Activated naive CD8-positive, alpha-beta T cell treated with anti-CD3 and anti-CD28 coated beads, Interleukin-2, amount 10 ng/mL, durations not matched to agents 7 days and 5 days (primary cell): ENCODE measurements around the gene CCDC88B. TPM values are rescaled to one million over a fixed set of nuclear protein-coding genes. Genes with fewer than 3 reads are reported as not detected.
A peak's percentile ranks its signal among the peaks of the same experiment; 100 is the strongest.
"Not testable (repeated sequence)": the region's sequence is repeated elsewhere in the genome, so short reads cannot be mapped to it uniquely, and the experiment has no call there.

ENCODE experiments used
- ATAC-seq: fragments of 150-1000 bp; cut with Tn5 transposase; one replicate; pipeline ENCODE4 v1.10.0; 2021; ENCODE audit warnings: low read depth, moderate library complexity
- POLR2A ChIA-PET: fragments of 350-600 bp; sonication (Branson Sonifier 250); formaldehyde crosslinking; loops from one replicate; lab custom pipeline; 2021; ENCODE audit warnings: antibody characterized with exemption; lab: Charles Lee
- DNase-seq: peaks from one replicate; pipeline ENCODE4 v3.0.0; 2021
- H3K27ac Mint-ChIP-seq: one replicate; pipeline ENCODE4 v1.8.0; 2022; ENCODE audit warnings: mild to moderate bottlenecking, mixed read lengths
- H3K27me3 Mint-ChIP-seq: one replicate; pipeline ENCODE4 v1.8.0; 2022; ENCODE audit warnings: mild to moderate bottlenecking, moderate library complexity, mixed read lengths
- H3K36me3 Mint-ChIP-seq: one replicate; pipeline ENCODE4 v1.8.0; 2021; ENCODE audit warnings: mild to moderate bottlenecking, mixed read lengths
- H3K4me1 Mint-ChIP-seq: one replicate; pipeline ENCODE4 v1.8.0; 2021; ENCODE audit warnings: mixed read lengths
- H3K4me3 Mint-ChIP-seq: one replicate; pipeline ENCODE4 v1.8.0; 2022; ENCODE audit warnings: mild to moderate bottlenecking, moderate library complexity, mixed read lengths
- H3K9me3 Mint-ChIP-seq: one replicate; pipeline ENCODE4 v1.8.0; 2021; ENCODE audit warnings: mixed read lengths
- total RNA-seq, 2 experiments: library from RNA; stranded (reverse); gene quantifications; one replicate each; pipeline ENCODE4 v1.2.3, GENCODE V29; 2021

CCDC88B gene
- total RNA-seq, 2 experiments from 2014 or later, result 132 to 142 TPM

DNA sequence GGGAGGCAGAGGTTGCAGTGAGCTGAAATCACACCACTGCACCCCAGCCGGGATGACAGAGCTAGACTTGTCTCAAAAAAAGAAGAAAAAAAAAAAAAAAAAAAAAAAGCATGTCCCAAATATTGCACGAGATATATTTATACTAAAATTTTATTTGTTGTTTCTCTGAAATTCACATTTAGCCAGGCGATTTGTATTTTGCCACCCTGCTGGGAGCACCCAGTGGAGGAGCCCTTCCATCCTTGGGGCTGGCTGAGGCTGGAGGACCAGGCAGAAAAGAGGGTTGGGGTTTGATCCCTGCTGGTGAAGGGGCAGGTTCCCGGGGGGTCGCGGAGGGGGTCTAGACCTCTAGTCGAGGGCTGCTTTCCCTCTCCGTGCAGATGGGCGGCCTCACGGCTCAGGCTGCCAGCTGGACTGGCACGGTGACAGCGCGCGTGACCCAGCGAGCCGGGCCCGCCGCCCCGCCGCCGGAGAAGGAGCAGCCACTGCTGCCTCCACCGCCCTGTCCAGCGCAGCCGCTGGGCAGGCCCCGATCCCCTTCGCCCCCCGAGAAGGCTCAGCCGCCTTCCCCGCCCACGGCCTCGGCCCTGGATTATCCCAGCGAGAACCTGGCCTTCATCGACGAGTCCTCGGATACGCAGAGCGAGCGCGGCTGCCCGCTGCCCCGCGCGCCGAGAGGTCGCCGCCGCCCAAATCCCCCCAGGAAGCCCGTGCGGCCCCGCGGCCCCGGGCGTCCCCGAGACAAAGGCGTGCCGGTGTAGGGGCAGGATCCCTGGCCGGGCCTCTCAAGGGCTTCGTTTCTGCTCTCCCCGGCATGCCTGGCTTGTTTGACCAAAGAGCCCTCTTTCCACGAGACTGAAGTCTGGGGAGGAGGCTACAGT lies 40.8 kb upstream of the CCDC88B start:
- POLR2A ChIA-PET, result interaction anchor here (0.7 to 1.1 kb wide), 3 partner anchors 20 to 67 kb away, joined by 5 to 6 read pairs (median 6); no protein-coding TSS in a partner anchor
- no peak overlapping the region for H3K27ac Mint-ChIP-seq
- H3K4me1 Mint-ChIP-seq, result peaks cover 12% of the 10 kb centered on the region
- ATAC-seq, result no peak
- H3K4me3 Mint-ChIP-seq, result peak overlapping the region; percentile 65
- H3K27me3 Mint-ChIP-seq, result peaks cover 75% of the 10 kb centered on the region
- no peaks in the 10 kb centered on the region for H3K9me3 Mint-ChIP-seq
- H3K36me3 Mint-ChIP-seq, result no peaks in the 10 kb centered on the region
- DNase-seq, result no peak

DNA sequence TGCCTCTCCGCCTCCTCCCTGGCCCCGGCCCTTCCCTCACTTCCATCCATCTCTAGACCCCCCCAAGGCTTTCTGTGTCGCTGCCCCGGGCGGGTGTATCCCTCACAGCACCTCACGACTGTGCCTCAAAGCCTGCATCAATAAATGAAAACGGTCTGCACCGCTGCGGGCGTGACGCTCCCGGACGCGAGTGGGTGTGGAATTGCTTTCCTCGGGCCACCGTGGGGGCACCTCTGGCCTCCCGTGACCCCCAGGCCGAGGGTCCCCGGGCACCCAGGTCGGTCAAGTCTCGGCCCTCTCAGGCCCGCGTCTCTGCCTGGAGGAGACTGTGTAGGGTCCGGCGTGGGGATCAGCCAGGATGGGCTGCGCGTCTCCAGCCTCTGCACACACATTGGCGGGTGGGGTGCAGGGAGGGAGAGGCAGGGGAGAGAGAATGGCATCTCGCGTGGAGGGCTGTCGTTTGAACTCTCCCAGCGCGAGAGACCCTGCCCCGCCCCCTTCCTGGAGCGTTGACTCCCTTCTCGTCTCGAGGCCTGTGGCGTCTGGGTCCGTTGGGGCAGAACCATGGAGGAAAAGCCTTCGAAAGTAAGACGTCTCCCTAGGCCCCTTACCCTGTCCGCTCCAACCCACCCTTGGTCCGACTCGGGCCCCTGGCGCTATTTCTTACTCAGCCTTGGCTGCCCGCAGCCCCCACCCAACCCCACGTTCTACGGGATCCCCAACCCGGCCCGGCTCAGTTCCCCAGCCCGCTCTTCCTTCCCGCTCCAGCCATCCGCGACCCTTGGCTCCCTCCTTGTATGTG lies 40.0 kb upstream of the CCDC88B start, which contains the start of gene CATSPERZ:
Gene CATSPERZ, plus strand, starts transcription at position 512 of the 802 bp plus-strand sequence. Its CDS starts 53 bp downstream, at position 565.
- Mint-ChIP-seq H3K4me1 (peaks cover 16% of the 10 kb centered on the region), H3K27ac (no peak within 1 kb of the TSS), H3K4me3 (peak within 1 kb of the TSS; percentile 73), H3K9me3 (no peaks in the 10 kb centered on the region), H3K36me3 (no peaks in the 10 kb centered on the region), H3K27me3 (peaks cover 66% of the 10 kb centered on the region)
- POLR2A ChIA-PET, result interaction anchor here (0.9 to 5.2 kb wide), 3 partner anchors 32 to 95 kb away, joined by 3 to 76 read pairs (median 3); partner anchors contain the start of gene FERMT3
- DNase-seq (no peak), ATAC-seq (no peak)

DNA sequence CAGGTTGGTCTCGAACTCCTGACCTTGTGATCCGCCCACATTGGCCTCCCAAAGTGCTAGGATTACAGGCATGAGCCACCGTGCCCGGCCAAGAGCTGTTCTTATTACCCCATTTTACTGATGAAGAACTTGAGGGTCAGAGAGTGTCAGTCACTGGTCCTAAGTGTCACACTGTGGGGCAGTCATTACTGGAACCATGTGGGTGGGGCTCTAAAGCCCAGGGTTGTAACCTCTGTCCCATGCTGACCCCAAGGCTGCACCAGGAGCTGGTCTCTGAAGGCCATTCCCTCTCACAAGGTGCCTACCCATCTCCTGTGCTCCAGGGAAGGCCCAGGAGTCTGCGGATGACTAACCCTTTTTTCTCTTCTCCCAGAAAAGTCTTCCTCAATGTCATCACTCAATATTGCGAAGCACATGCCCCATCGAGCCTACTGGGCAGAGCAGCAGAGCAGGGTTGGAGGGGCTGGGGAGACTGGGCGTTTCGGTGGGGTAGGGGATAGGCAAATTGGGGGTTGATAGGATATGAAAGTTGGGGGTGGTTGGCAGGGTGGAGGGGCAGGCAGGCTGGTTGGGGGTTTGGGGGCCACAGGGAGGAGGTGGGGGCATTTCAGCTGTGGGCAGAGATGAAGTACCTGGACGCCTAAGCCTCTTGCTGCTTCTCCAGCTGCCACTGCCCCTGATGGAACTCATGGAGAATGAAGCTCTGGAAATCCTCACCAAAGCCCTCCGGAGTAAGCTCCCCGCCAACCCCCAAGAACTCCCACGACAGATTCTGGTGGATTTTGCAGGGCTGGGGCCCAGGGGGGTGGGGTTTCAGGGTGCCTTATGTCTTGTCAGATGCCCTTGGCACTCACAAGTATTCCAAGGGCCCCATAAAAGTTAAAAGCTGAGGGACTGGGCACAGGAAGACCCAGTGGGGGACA lies 36.6 kb upstream of the CCDC88B start:
- H3K9me3 Mint-ChIP-seq, result no peaks in the 10 kb centered on the region
- H3K27ac Mint-ChIP-seq, result peak overlapping the region; percentile 98
- peak overlapping the region; percentile 87 for H3K4me3 Mint-ChIP-seq
- ATAC-seq, result no peak
- H3K36me3 Mint-ChIP-seq, result peaks cover 4% of the 10 kb centered on the region
- POLR2A ChIA-PET, result interaction anchor here (0.6 to 5.2 kb wide), 13 partner anchors 14 to 117 kb away, joined by 4 to 76 read pairs (median 15); partner anchors contain the start of genes BAD, FERMT3, FKBP2 and GPR137
- H3K27me3 Mint-ChIP-seq, result peaks cover 33% of the 10 kb centered on the region
- H3K4me1 Mint-ChIP-seq, result peaks cover 25% of the 10 kb centered on the region
- no peak for DNase-seq

- Mint-ChIP-seq H3K4me3 (peak overlapping the region; percentile 87), H3K9me3 (no peaks in the 10 kb centered on the region), H3K27ac (peak overlapping the region; percentile 98), H3K27me3 (peaks cover 27% of the 10 kb centered on the region), H3K4me1 (peaks cover 25% of the 10 kb centered on the region), H3K36me3 (peaks cover 4% of the 10 kb centered on the region)
- ATAC-seq, result no peak
- DNase-seq, result no peak
- POLR2A ChIA-PET, result interaction anchor here (0.6 to 5.2 kb wide), 14 partner anchors 14 to 118 kb away, joined by 4 to 76 read pairs (median 14); partner anchors contain the start of genes BAD, FERMT3, FKBP2 and GPR137
These were observed 36.0 kb upstream of the CCDC88B start for GRCh38 chr11:64304032-64304315.

DNA sequence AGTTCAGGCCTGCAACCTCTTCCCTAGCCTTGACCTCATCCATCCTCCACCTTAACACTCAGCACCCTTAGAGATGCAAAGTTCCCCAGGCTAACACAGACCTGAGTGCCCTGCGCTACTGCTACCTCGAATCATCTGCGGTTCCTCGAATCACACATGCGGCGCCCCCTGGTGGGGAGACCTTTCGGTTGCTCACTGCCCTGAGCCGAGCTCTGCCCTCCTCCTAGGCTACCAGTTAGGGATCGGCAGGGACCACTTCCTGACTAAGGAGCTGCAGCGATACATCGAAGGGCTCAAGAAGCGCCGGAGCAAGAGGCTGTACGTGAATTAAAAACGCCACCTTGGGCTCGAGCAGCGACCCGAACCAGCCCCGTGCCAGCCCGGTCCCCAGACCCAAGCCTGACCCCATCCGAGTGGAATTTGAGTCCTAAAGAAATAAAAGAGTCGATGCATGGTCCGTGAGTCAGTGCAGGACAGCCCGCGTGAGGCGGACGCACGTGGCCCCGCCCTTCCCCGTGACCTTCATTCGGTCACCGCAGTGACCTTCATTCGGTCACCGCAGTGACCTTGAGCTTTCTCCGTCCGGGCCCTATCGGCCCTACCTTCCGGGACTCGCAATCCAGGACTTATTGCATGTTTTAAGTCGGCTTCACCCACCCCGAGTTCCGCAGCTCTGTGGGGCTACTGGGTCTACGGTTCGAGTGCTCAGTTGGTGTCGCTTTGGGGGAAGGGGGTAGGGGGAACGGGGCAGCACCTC lies 35.5 kb upstream of the CCDC88B start:
- ATAC-seq (peak; percentile 46), DNase-seq (peak; percentile 97)
- Mint-ChIP-seq H3K4me3 (peak overlapping the region; percentile 87), H3K9me3 (no peaks in the 10 kb centered on the region), H3K36me3 (peaks cover 4% of the 10 kb centered on the region), H3K27ac (peak overlapping the region; percentile 98), H3K27me3 (peaks cover 25% of the 10 kb centered on the region), H3K4me1 (peaks cover 25% of the 10 kb centered on the region)
- POLR2A ChIA-PET, result interaction anchor here (0.6 to 5.2 kb wide), 18 partner anchors 13 to 345 kb away, joined by 3 to 76 read pairs (median 10); partner anchors contain the start of genes BAD, CCDC88B, FERMT3 and FKBP2

DNA sequence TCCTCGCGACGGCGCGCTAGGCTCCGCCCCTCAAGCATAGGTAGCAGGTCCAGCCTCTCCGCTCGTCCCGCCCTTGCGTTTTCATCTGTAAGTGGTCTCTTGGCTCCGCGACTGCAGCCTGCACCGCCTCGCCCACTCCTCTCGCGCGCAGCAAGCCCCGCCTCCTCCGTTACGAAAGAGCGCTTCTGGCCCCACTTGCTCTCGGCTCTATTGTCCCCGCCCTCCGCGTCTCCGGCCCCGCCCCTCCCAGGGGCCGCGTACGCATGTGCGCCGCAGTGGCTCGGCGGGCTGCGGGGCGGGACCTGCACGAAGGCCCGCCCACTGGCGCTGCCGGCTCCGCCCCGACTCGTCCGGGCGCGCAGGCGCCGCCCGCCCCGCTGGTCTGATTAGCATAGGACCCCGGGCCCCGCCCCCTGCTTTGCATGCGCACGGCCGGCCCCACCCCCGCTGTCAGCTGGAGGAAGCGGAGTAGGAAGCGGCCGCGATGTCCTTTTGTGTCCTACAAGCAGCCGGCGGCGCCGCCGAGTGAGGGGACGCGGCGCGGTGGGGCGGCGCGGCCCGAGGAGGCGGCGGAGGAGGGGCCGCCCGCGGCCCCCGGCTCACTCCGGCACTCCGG lies 34.8 kb upstream of the CCDC88B start, which contains the start of gene ESRRA:
Gene ESRRA, plus strand, starts transcription at position 450 of the 616 bp plus-strand sequence. CDS start 1,656 bp downstream, outside the sequence.
- Mint-ChIP-seq H3K4me1 (peaks cover 23% of the 10 kb centered on the region), H3K27ac (peak within 1 kb of the TSS; percentile 98), H3K9me3 (no peaks in the 10 kb centered on the region), H3K4me3 (peak within 1 kb of the TSS; percentile 94), H3K36me3 (peaks cover 4% of the 10 kb centered on the region), H3K27me3 (peaks cover 19% of the 10 kb centered on the region)
- POLR2A ChIA-PET, result interaction anchor here (0.8 to 5.2 kb wide), 15 partner anchors 13 to 344 kb away, joined by 3 to 76 read pairs (median 14); partner anchors contain the start of genes BAD, CCDC88B, FERMT3 and FKBP2
- DNase-seq (peak; percentile 100), ATAC-seq (peak; percentile 77)

DNA sequence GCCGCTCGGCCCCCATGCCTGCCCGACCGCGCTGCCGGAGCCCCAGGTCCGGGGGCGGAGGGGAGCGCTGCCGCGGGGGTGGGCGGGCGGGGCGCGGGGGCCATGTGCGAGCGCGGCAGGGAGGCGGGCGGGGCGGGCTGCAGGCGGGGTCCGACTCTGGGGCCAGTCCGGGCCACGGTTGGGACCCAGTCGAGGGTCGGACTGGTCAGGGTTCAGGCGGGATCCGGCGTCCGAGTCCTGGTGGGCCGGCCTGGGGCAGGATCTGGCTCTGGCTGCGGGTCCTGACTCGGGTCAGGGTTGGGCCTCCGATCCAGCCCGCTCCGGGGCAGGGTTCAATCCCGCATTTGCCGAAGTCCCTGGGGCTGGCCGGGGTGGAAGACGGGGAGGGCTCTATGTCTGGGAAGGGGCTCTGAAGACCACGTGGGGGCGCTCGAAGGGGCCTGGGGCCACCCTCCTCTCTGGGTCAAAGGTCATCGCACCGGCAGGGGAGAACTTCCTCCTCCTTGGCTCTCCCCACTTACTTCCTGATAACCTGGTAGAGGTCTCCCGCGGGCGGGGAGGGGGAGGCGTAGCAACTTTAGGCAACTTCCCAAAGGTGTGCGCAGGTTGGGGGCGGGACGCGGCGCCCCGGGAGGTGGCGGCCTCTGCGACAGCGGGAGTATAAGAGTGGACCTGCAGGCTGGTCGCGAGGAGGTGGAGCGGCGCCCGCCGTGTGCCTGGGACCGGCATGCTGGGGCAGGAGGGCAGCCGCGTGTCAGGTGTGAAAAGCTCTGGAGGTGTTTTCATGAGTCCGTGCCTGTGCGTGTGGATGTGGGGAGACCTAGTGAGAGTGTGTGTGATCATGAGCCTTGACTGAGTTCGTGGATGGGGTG lies 34.1 kb upstream of the CCDC88B start:
- DNase-seq (peak; percentile 77), ATAC-seq (peak; percentile 11)
- H3K4me1 Mint-ChIP-seq, result peaks cover 20% of the 10 kb centered on the region
- H3K27ac Mint-ChIP-seq, result peak overlapping the region; percentile 88
- POLR2A ChIA-PET, result interaction anchor here (1.0 to 4.6 kb wide), 11 partner anchors 12 to 120 kb away, joined by 4 to 45 read pairs (median 15); partner anchors contain the start of genes BAD, CCDC88B, FKBP2 and GPR137
- H3K27me3 Mint-ChIP-seq, result peaks cover 11% of the 10 kb centered on the region
- peak overlapping the region; percentile 94 for H3K4me3 Mint-ChIP-seq
- no peaks in the 10 kb centered on the region for H3K9me3 Mint-ChIP-seq
- H3K36me3 Mint-ChIP-seq, result peaks cover 4% of the 10 kb centered on the region

DNA sequence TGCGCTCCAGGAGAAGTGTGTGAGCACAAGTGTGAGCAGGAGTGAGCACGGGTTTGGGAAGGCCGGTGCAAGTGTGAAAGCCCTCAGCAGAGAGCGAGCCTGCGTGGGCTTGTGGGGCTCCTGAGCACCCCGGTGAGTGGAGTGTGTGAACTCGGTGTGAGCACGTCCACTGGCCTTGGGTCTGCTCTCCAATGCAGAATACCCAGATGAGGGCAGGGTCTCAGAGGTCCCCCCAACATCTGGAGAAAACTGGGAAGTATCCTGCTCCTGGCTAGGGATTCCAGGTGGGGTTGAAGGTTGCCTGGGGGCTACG lies 33.5 kb upstream of the CCDC88B start:
- Mint-ChIP-seq H3K27ac (peak overlapping the region; percentile 88), H3K4me3 (peak overlapping the region; percentile 94), H3K27me3 (peaks cover 5% of the 10 kb centered on the region), H3K4me1 (peaks cover 22% of the 10 kb centered on the region), H3K36me3 (peaks cover 4% of the 10 kb centered on the region), H3K9me3 (no peaks in the 10 kb centered on the region)
- no peak for DNase-seq
- ATAC-seq, result no peak
- POLR2A ChIA-PET, result interaction anchor here (1.1 to 4.6 kb wide), 2 partner anchors 11 to 36 kb away, joined by 8 to 45 read pairs; partner anchors contain the start of genes PRDX5 and TRMT112

- Mint-ChIP-seq H3K36me3 (peaks cover 4% of the 10 kb centered on the region), H3K9me3 (no peaks in the 10 kb centered on the region), H3K4me3 (peak overlapping the region; percentile 94), H3K27me3 (peaks cover under 1% of the 10 kb centered on the region), H3K27ac (peak overlapping the region; percentile 88), H3K4me1 (peaks cover 22% of the 10 kb centered on the region)
- DNase-seq, result no peak
- no peak for ATAC-seq
- POLR2A ChIA-PET, result interaction anchor here (1.0 to 4.6 kb wide), 3 partner anchors 11 to 37 kb away, joined by 6 to 45 read pairs (median 8); partner anchors contain the start of genes PRDX5 and TRMT112
These were observed 33.0 kb upstream of the CCDC88B start for GRCh38 chr11:64306876-64307622.

GRCh38 chr11:64307795-64308194 lies 32.2 kb upstream of the CCDC88B start:
- peak overlapping the region; percentile 4 for H3K4me3 Mint-ChIP-seq
- H3K4me1 Mint-ChIP-seq, result peaks cover 28% of the 10 kb centered on the region
- not testable (repeated sequence) for ATAC-seq, H3K27ac Mint-ChIP-seq, DNase-seq, H3K9me3 Mint-ChIP-seq, H3K27me3 Mint-ChIP-seq, H3K36me3 Mint-ChIP-seq
- POLR2A ChIA-PET, result interaction anchor here (0.6 to 4.6 kb wide), 3 partner anchors 10 to 40 kb away, joined by 3 to 45 read pairs (median 6); partner anchors contain the start of genes PRDX5 and TRMT112
